ENCODE results near the gene MUC2. TPM values are rescaled to one million over a fixed set of nuclear protein-coding genes. Genes with fewer than 3 reads are reported as not detected.

Gene MUC2
- total RNA-seq, 1 experiment from 2014 or later: 0.26 TPM

DNA sequence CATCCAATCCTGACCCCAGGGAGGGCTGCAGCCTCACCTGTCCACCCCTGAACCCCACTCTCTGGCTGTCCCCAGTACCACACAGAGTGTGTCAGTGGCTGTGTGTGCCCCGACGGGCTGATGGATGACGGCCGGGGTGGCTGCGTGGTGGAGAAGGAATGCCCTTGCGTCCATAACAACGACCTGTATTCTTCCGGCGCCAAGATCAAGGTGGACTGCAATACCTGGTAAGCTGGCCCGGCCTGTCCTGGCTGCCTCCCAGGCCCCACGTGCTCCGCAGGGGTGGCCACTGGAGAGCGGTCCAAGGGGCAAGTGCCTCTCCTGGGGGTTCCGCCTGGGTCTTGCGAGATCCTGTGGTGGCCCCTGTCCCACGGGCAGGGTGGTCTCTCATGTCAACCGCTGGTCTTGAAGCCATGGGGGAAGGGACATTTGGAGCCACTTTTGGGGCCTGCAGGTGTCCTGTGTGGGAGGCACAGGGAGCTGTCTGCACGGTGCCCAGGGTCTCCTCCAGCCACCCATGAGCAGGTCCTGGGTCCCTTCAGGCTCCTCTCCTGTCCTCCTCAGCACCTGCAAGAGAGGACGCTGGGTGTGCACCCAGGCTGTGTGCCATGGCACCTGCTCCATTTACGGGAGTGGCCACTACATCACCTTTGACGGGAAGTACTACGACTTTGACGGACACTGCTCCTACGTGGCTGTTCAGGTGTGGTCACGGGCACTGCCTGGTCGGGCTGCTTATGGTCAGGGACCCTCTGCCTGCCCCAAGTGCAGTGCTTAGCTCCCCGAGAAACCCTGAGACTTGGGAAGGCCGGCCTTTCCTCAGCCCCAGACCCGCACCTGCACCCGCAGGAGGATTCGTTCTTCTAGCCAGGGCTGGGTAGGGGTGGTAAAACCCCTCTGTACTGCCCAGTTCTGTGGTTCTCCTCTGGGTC, 11.8 kb downstream of the MUC2 start:
- no peaks in the 10 kb centered on the region for H3K27me3 ChIP-seq (ENCODE audit: low read length)
- no peak overlapping the region for H2AFZ ChIP-seq (ENCODE audit: low read length)
- no peaks in the 10 kb centered on the region for H4K20me1 ChIP-seq (ENCODE audit: low read length)
- ChIA-PET POLR2A (ENCODE audit: unreplicated experiment) (no interaction called here), CTCF (no interaction called here)
- TF ChIP-seq EZH2 (IDR thresholded peaks at IDR 0.05; ENCODE audit: low read length, unreplicated experiment) (no peak), EZH2phosphoT487 (IDR thresholded peaks at IDR 0.05; ENCODE audit: borderline replicate concordance, low read length) (no peak)
- TF ChIP-seq, protein P1, sequence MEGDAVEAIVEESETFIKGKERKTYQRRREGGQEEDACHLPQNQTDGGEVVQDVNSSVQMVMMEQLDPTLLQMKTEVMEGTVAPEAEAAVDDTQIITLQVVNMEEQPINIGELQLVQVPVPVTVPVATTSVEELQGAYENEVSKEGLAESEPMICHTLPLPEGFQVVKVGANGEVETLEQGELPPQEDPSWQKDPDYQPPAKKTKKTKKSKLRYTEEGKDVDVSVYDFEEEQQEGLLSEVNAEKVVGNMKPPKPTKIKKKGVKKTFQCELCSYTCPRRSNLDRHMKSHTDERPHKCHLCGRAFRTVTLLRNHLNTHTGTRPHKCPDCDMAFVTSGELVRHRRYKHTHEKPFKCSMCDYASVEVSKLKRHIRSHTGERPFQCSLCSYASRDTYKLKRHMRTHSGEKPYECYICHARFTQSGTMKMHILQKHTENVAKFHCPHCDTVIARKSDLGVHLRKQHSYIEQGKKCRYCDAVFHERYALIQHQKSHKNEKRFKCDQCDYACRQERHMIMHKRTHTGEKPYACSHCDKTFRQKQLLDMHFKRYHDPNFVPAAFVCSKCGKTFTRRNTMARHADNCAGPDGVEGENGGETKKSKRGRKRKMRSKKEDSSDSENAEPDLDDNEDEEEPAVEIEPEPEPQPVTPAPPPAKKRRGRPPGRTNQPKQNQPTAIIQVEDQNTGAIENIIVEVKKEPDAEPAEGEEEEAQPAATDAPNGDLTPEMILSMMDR (conservative IDR thresholded peaks at IDR 0.05; ENCODE audit: low read depth, low read length): no peak
- ATAC-seq (no peak), DNase-seq (no peak)
- H3K4me3 ChIP-seq (ENCODE audit: low read length): no peak overlapping the region
- no peaks in the 10 kb centered on the region for H3K9me2 ChIP-seq (replicated peaks; ENCODE audit: low read length)
- no TSS peak for BruUV-seq (replicated peaks)
- no peaks in the 10 kb centered on the region for H3K4me1 ChIP-seq (ENCODE audit: insufficient read depth, low read length)
- H3K27ac ChIP-seq (ENCODE audit: low read length): no peak overlapping the region
- H3K79me2 ChIP-seq (ENCODE audit: low read length): no peaks in the 10 kb centered on the region
- H3F3A ChIP-seq (ENCODE audit: low read length, unreplicated experiment): no peaks in the 10 kb centered on the region
- no peak overlapping the region for H3K4me2 ChIP-seq (ENCODE audit: low read length)
- no peaks in the 10 kb centered on the region for H3K36me3 ChIP-seq (ENCODE audit: low read depth, low read length)
- H3K9me3 ChIP-seq (ENCODE audit: low read length): no peaks in the 10 kb centered on the region
- H3K9ac ChIP-seq (ENCODE audit: low read length): no peak overlapping the region
- intact Hi-C loops (cut with micrococcal nuclease): no loop called here

DNA sequence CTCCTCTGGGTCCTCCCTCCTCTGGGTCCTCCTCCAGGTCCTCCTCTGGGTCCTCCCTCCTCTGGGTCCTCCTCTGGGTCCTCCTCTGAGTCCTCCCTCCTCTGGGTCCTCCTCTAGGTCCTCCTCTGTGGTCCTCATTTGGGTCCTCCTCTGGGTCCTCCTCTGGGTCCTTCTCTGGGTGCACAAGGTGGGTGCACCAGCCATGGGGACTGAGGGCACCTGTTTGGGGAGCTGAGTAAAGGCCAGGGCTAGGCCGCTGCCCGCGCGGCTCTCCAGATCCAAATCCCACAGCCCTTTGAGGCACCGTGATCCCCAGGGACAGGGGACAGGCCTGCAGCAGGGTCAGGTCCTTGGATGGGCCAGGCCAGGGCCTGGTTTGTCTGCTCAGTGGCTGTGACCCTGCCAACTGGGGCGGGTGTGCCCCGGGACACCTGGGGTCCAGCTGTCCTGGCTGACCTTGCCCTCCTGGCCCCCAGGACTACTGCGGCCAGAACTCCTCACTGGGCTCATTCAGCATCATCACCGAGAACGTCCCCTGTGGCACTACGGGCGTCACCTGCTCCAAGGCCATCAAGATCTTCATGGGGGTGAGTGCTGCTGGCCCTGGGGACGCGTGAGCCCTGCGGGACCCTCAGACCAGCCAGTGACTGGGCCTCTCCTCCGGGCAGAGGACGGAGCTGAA, 12.7 kb downstream of the MUC2 start:
- Histone ChIP-seq H3K79me2 (ENCODE audit: low read length) (no peaks in the 10 kb centered on the region), H3K36me3 (ENCODE audit: low read depth, low read length) (no peaks in the 10 kb centered on the region), H2AFZ (ENCODE audit: low read length) (no peak overlapping the region), H3K9me3 (ENCODE audit: low read length) (no peaks in the 10 kb centered on the region), H3K9me2 (replicated peaks; ENCODE audit: low read length) (no peaks in the 10 kb centered on the region), H4K20me1 (ENCODE audit: low read length) (no peaks in the 10 kb centered on the region), H3K4me3 (ENCODE audit: low read length) (no peak overlapping the region), H3F3A (ENCODE audit: low read length, unreplicated experiment) (no peaks in the 10 kb centered on the region), H3K27me3 (ENCODE audit: low read length) (no peaks in the 10 kb centered on the region), H3K4me2 (ENCODE audit: low read length) (no peak overlapping the region), H3K4me1 (ENCODE audit: insufficient read depth, low read length) (no peaks in the 10 kb centered on the region), H3K9ac (ENCODE audit: low read length) (no peak overlapping the region), H3K27ac (ENCODE audit: low read length) (no peak overlapping the region)
- POLR2A ChIA-PET (ENCODE audit: unreplicated experiment): no interaction called here
- ATAC-seq (no peak), DNase-seq (no peak)
- intact Hi-C loops (cut with micrococcal nuclease): no loop called here
- CTCF ChIA-PET: no interaction called here
- no peak for TF ChIP-seq EZH2phosphoT487 (IDR thresholded peaks at IDR 0.05; ENCODE audit: borderline replicate concordance, low read length)
- TF ChIP-seq EZH2 (IDR thresholded peaks at IDR 0.05; ENCODE audit: low read length, unreplicated experiment): no peak
- TF ChIP-seq, protein P1 (conservative IDR thresholded peaks at IDR 0.05; ENCODE audit: low read depth, low read length): no peak
- no TSS peak for BruUV-seq (replicated peaks)

Measured in PC-3 (cell line).